ENCODE measurements around the gene DHH. TPM values are rescaled to one million over a fixed set of nuclear protein-coding genes. Genes with fewer than 3 reads are reported as not detected.

The DHH gene
- total and polyA plus RNA-seq, 2 donors (not counting 3 experiments of a cell fraction or from before 2014, with no cell fraction given), result 2.9 to 3.3 TPM

- Histone ChIP-seq H3K9me3 (replicated peaks; ENCODE audit: control insufficient read depth, insufficient read depth, low read length) (no peaks in the 10 kb centered on the region), H3K4me1 (ENCODE audit: control insufficient read depth, extremely low read depth, insufficient read depth, low read length) (no peaks in the 10 kb centered on the region), H3K36me3 (ENCODE audit: control insufficient read depth in 2 of 2, extremely low read depth in 1 of 2, insufficient read depth in 2 of 2, low read length in 2 of 2) (peaks cover 45 to 78% of the 10 kb centered on the region in 2 experiments), H3K27me3 (ENCODE audit: control insufficient read depth in 2 of 2, insufficient read depth in 2 of 2, low read length in 2 of 2) (no peaks in the 10 kb centered on the region), H3K27ac (ENCODE audit: insufficient read depth, low read depth, low read length) (no peak overlapping the region), H2AFZ (ENCODE audit: low read depth, low read length) (no peak overlapping the region), H3K9me1 (replicated peaks; ENCODE audit: control insufficient read depth, extremely low read depth, insufficient read depth, low read length) (no peaks in the 10 kb centered on the region), H3K9ac (replicated peaks; ENCODE audit: extremely low read depth, insufficient read depth, low read length) (no peak overlapping the region), H3K4me2 (ENCODE audit: insufficient read depth, low read length) (no peak overlapping the region), H4K20me1 (replicated peaks; ENCODE audit: control insufficient read depth, extremely low read depth, insufficient read depth, low read length) (no peaks in the 10 kb centered on the region), H3K4me3 (replicated peaks in 1 of 3; ENCODE audit: insufficient read depth in 1 of 3, low read depth in 1 of 3, low read length in 3 of 3) (no peak overlapping the region), H3K79me2 (ENCODE audit: control insufficient read depth, insufficient read depth, low read length) (no peaks in the 10 kb centered on the region)
- FAIRE-seq (no peak), DNase-seq (ENCODE audit: low read depth, low spot score) (no peak)
- POLR2A ChIA-PET, result interaction anchor here (1.3 kb wide), 1 partner anchor 13 kb away, joined by 3 read pairs; no protein-coding TSS in a partner anchor
- no peak for TF ChIP-seq MYC (IDR thresholded peaks at IDR 0.05; ENCODE audit: low read depth, low read length)
- TF ChIP-seq JUN (IDR thresholded peaks at IDR 0.05; ENCODE audit: borderline replicate concordance, insufficient read depth, insufficient read length, low read depth), result no peak
- TF ChIP-seq POLR2AphosphoS5 (IDR thresholded peaks at IDR 0.05; ENCODE audit: insufficient read depth, low read depth, low read length), result no peak
- TF ChIP-seq MAX (IDR thresholded peaks at IDR 0.05; ENCODE audit: insufficient read depth, insufficient read length), result no peak
- no peak for TF ChIP-seq GATA2 (IDR thresholded peaks at IDR 0.05; ENCODE audit: insufficient read depth, insufficient read length, low read depth, low read length)
- no peak for TF ChIP-seq EZH2 (IDR thresholded peaks at IDR 0.05; ENCODE audit: borderline replicate concordance, low read depth, low read length, severe bottlenecking)
- TF ChIP-seq, protein P1, sequence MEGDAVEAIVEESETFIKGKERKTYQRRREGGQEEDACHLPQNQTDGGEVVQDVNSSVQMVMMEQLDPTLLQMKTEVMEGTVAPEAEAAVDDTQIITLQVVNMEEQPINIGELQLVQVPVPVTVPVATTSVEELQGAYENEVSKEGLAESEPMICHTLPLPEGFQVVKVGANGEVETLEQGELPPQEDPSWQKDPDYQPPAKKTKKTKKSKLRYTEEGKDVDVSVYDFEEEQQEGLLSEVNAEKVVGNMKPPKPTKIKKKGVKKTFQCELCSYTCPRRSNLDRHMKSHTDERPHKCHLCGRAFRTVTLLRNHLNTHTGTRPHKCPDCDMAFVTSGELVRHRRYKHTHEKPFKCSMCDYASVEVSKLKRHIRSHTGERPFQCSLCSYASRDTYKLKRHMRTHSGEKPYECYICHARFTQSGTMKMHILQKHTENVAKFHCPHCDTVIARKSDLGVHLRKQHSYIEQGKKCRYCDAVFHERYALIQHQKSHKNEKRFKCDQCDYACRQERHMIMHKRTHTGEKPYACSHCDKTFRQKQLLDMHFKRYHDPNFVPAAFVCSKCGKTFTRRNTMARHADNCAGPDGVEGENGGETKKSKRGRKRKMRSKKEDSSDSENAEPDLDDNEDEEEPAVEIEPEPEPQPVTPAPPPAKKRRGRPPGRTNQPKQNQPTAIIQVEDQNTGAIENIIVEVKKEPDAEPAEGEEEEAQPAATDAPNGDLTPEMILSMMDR (IDR thresholded peaks at IDR 0.05; ENCODE audit: extremely low read depth in 1 of 2, insufficient read depth in 1 of 2, low read depth in 1 of 2, low read length in 2 of 2), result no peak
- no peak for TF ChIP-seq FOS (IDR thresholded peaks at IDR 0.05; ENCODE audit: borderline replicate concordance, insufficient read depth, low read length)
- no peak for TF ChIP-seq POLR2A (IDR thresholded peaks at IDR 0.05; ENCODE audit: low read depth, low read length)
- intact Hi-C loops (cut with micrococcal nuclease), result no loop called here
- dilution Hi-C loops (cut with MboI; ENCODE audit: extremely low pct_ligation_motif_present, low sequenced_read_pairs), result no loop called here
- BruUV-seq (replicated peaks), result no TSS peak
- CTCF ChIA-PET, result interaction anchor here (1.2 to 1.4 kb wide), 2 partner anchors 10 to 43 kb away, joined by 3 to 4 read pairs; no protein-coding TSS in a partner anchor
Measured at GRCh38 chr12:49039421-49040363, 54.9 kb downstream of the DHH start.

All from endothelial cell of umbilical vein (primary cell).